Endothelial cell of umbilical vein (primary cell): Measurements from ENCODE around the gene AP4M1.

ENCODE experiments used
- EZH2 ChIP-seq: IDR thresholded peaks from 2 replicates; pipeline ENCODE4 v1.6.1; 2012; ENCODE audit warnings: borderline replicate concordance, low read depth, mild to moderate bottlenecking, moderate library complexity, low read length, inconsistent platforms; ENCODE audit not compliant: severe bottlenecking
- FOS ChIP-seq: IDR thresholded peaks from 2 replicates; pipeline ENCODE4 v1.6.1; 2011; ENCODE audit warnings: mild to moderate bottlenecking, low read length, moderate library complexity, borderline replicate concordance; ENCODE audit not compliant: insufficient read depth
- MYC ChIP-seq: IDR thresholded peaks from one replicate; pipeline ENCODE4 v1.6.1; 2011; ENCODE audit warnings: mild to moderate bottlenecking, low read depth, low read length
- POLR2A ChIP-seq: IDR thresholded peaks from 2 replicates; pipeline ENCODE4 v1.6.1; 2012; ENCODE audit warnings: low read depth, mild to moderate bottlenecking, control low read depth, low read length
- POLR2AphosphoS5 ChIP-seq: IDR thresholded peaks from 2 replicates; pipeline ENCODE4 v1.6.1; 2012; ENCODE audit warnings: low read depth, mild to moderate bottlenecking, control low read depth, low read length, moderate library complexity; ENCODE audit not compliant: insufficient read depth
- TF ChIP-seq, protein P1 (sequence below), 2 donors: IDR thresholded peaks; 1 replicate in 1 of 2; 2 replicates in 1 of 2; pipeline ENCODE4 v1.5.1; 2011; ENCODE audit warnings: low read length in 2 of 2, mild to moderate bottlenecking in 2 of 2, moderate library complexity in 2 of 2, control low read depth in 1 of 2, inconsistent platforms in 1 of 2, low read depth in 1 of 2; ENCODE audit not compliant: insufficient read depth in 1 of 2; ENCODE audit errors: extremely low read depth in 1 of 2
- TF ChIP-seq, protein P2 (sequence below): IDR thresholded peaks from 2 replicates; pipeline ENCODE4 v1.6.1; 2011; ENCODE audit not compliant: insufficient read depth, insufficient read length

- TF ChIP-seq, protein P1, sequence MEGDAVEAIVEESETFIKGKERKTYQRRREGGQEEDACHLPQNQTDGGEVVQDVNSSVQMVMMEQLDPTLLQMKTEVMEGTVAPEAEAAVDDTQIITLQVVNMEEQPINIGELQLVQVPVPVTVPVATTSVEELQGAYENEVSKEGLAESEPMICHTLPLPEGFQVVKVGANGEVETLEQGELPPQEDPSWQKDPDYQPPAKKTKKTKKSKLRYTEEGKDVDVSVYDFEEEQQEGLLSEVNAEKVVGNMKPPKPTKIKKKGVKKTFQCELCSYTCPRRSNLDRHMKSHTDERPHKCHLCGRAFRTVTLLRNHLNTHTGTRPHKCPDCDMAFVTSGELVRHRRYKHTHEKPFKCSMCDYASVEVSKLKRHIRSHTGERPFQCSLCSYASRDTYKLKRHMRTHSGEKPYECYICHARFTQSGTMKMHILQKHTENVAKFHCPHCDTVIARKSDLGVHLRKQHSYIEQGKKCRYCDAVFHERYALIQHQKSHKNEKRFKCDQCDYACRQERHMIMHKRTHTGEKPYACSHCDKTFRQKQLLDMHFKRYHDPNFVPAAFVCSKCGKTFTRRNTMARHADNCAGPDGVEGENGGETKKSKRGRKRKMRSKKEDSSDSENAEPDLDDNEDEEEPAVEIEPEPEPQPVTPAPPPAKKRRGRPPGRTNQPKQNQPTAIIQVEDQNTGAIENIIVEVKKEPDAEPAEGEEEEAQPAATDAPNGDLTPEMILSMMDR (IDR thresholded peaks at IDR 0.05; ENCODE audit: extremely low read depth in 1 of 2, insufficient read depth in 1 of 2, low read depth in 1 of 2, low read length in 2 of 2), result no peak
- no peak for TF ChIP-seq EZH2
- no peak for TF ChIP-seq POLR2A
- TF ChIP-seq, protein P2, sequence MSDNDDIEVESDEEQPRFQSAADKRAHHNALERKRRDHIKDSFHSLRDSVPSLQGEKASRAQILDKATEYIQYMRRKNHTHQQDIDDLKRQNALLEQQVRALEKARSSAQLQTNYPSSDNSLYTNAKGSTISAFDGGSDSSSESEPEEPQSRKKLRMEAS, result no peak
- TF ChIP-seq MYC, result no peak
- no peak for TF ChIP-seq POLR2AphosphoS5
- TF ChIP-seq FOS, result no peak
These were observed 5.7 kb upstream of the AP4M1 start for GRCh38 chr7:100095704-100096103.
